Thyroid gland (tissue), 4 donors: ENCODE data around the gene CALD1. TPM values are rescaled to one million over a fixed set of nuclear protein-coding genes. Genes with fewer than 3 reads are reported as not detected.
A peak's percentile ranks its signal among the peaks of the same experiment; 100 is the strongest.

Experiments used
- DNase-seq, 2 donors: peaks; one replicate each; pipeline ENCODE4 v3.0.0-alpha.2; 2019
- H3K27ac ChIP-seq, 3 donors: fragments of 200-600 bp; sonication (generic); 1 replicate in 2 of 3; 2 replicates in 1 of 3; pipeline ENCODE4 v1.5.1; 2016 to 2019; ENCODE audit warnings: mild to moderate bottlenecking in 1 of 3, moderate library complexity in 1 of 3
- H3K27me3 ChIP-seq: fragments of 200-600 bp; sonication (generic); one replicate; pipeline ENCODE4 v1.5.1; 2019
- H3K36me3 ChIP-seq, 2 donors: fragments of 200-600 bp; sonication (generic); one replicate each; pipeline ENCODE4 v1.5.1; 2016 to 2019
- H3K4me1 ChIP-seq, 2 donors: fragments of 200-600 bp; sonication (generic); one replicate each; pipeline ENCODE4 v1.5.1; 2017 to 2019
- H3K4me3 ChIP-seq, 3 donors: fragments of 200-600 bp; sonication (generic); replicated peaks in 1 of 3; 1 replicate in 2 of 3; 2 replicates in 1 of 3; pipeline ENCODE4 v1.5.1; 2016; ENCODE audit warnings: mild to moderate bottlenecking in 1 of 3
- H3K9me3 ChIP-seq: fragments of 200-600 bp; sonication (generic); one replicate; pipeline ENCODE4 v1.5.1; 2017
- POLR2A ChIP-seq, 2 donors: fragments of 450-650 bp; IDR thresholded peaks; one replicate each; pipeline ENCODE4 v1.6.1; 2017; ENCODE audit warnings: antibody characterized with exemption in 2 of 2, mild to moderate bottlenecking in 2 of 2, moderate library complexity in 1 of 2
- WGBS, 2 donors: methylation state at CpG; one replicate each; pipeline ENCODE4 v1.1.5; 2017; 5-methylcytosine and 5-hydroxymethylcytosine counted together
- intact Hi-C: fragments of 100-400 bp; cut with DNase I; formaldehyde crosslinking; loops from one replicate; pipeline ENCODE4 v1.15.1; 2023
- total RNA-seq, 4 donors: library from RNA; depleted of rRNA; stranded (reverse); fragments of >200 nt; gene quantifications; one replicate each; pipeline ENCODE4 v1.2.3, GENCODE V29; 2016
- TF ChIP-seq, protein P1 (sequence below), 6 experiments: fragments of 200-600 bp in 3 of 6; fragments of 450-650 bp in 3 of 6; sonication (generic) in 3 of 6; IDR thresholded peaks; one replicate each; pipeline ENCODE4 v1.5.1; 2016 to 2019; ENCODE audit warnings: antibody characterized with exemption in 6 of 6, mild to moderate bottlenecking in 2 of 6, inconsistent platforms in 1 of 6, moderate library complexity in 1 of 6

CALD1 gene
- total RNA-seq, 4 donors from 2014 or later, result 141 to 223 (median 169) TPM

- peaks cover 0 to 10% of the 10 kb centered on the region in 2 donors for H3K4me1 ChIP-seq
Observed at GRCh38 chr7:134865001-134865845, 85.8 kb downstream of the CALD1 start.

GRCh38 chr7:134866617-134867016 is 87.2 kb downstream of the CALD1 start:
- intact Hi-C loops, result no loop called here
- Histone ChIP-seq H3K4me3 (no peak overlapping the region), H3K36me3 (no peaks in the 10 kb centered on the region), H3K27ac (peak overlapping the region; percentile 24 to 45 (median 39)), H3K4me1 (peaks cover 0 to 10% of the 10 kb centered on the region in 2 donors), H3K9me3 (no peaks in the 10 kb centered on the region), H3K27me3 (no peaks in the 10 kb centered on the region)
- no peak for DNase-seq
- WGBS, 2 donors, result 57 to 61% methylated on average over 8 of the region's 8 CpGs
- no peak for TF ChIP-seq POLR2A (IDR thresholded peaks at IDR 0.05)
- TF ChIP-seq, protein P1, sequence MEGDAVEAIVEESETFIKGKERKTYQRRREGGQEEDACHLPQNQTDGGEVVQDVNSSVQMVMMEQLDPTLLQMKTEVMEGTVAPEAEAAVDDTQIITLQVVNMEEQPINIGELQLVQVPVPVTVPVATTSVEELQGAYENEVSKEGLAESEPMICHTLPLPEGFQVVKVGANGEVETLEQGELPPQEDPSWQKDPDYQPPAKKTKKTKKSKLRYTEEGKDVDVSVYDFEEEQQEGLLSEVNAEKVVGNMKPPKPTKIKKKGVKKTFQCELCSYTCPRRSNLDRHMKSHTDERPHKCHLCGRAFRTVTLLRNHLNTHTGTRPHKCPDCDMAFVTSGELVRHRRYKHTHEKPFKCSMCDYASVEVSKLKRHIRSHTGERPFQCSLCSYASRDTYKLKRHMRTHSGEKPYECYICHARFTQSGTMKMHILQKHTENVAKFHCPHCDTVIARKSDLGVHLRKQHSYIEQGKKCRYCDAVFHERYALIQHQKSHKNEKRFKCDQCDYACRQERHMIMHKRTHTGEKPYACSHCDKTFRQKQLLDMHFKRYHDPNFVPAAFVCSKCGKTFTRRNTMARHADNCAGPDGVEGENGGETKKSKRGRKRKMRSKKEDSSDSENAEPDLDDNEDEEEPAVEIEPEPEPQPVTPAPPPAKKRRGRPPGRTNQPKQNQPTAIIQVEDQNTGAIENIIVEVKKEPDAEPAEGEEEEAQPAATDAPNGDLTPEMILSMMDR (IDR thresholded peaks at IDR 0.05), result no peak

More at GRCh38 chr7:134865001-134865845, 85.8 kb downstream of the CALD1 start:
- no peak for DNase-seq
- Histone ChIP-seq H3K9me3 (no peaks in the 10 kb centered on the region), H3K27ac (peak overlapping the region in 2 of 3 donors; percentile 39 to 45), H3K27me3 (no peaks in the 10 kb centered on the region), H3K4me3 (peak overlapping the region in 1 of 3 donors; percentile 6), H3K36me3 (no peaks in the 10 kb centered on the region)
- 46 to 50% methylated on average over 9 of the region's 9 CpGs for whole genome bisulfite sequencing, 2 donors
- intact Hi-C loops, result no loop called here
- no peak for TF ChIP-seq POLR2A (IDR thresholded peaks at IDR 0.05)
- TF ChIP-seq, protein P1 (IDR thresholded peaks at IDR 0.05), result no peak

GRCh38 chr7:134870156-134870555 is 90.7 kb downstream of the CALD1 start:
- no peak for TF ChIP-seq POLR2A (IDR thresholded peaks at IDR 0.05)
- TF ChIP-seq, protein P1 (IDR thresholded peaks at IDR 0.05), result no peak
- H3K27me3 ChIP-seq, result no peaks in the 10 kb centered on the region
- intact Hi-C loops, result no loop called here
- peaks cover 0 to 17% of the 10 kb centered on the region in 2 donors for H3K4me1 ChIP-seq
- no peaks in the 10 kb centered on the region for H3K36me3 ChIP-seq
- WGBS, 2 donors, result 94 to 95% methylated on average over 5 of the region's 5 CpGs
- no peak overlapping the region for H3K27ac ChIP-seq
- no peak for DNase-seq
- H3K4me3 ChIP-seq, result no peak overlapping the region
- no peaks in the 10 kb centered on the region for H3K9me3 ChIP-seq

DNA sequence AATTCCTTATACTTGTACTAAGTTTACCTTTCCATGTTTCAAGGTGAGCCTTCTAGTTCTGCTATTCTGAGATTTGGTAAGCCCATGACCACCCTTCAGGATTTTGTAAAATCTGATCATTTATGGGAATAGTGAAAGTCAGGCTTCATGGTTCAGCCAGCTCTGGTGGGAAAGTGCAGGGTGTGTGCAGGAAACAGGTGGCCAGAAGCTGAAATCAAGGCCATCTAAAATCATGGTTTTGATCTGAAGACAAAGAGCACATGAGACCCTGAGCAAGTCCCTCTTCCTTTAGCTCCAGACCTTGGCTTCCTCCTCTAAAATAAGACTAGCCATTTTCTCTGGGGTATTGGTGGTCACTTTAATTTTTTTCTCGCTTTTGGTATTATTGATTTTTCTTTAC is 91.3 kb downstream of the CALD1 start:
- WGBS, 2 donors, result 83 to 90% methylated on average over 1 of the region's 1 CpG
- intact Hi-C loops, result no loop called here
- no peak for DNase-seq
- H3K4me3 ChIP-seq, result no peak overlapping the region
- peaks cover 0 to 17% of the 10 kb centered on the region in 2 donors for H3K4me1 ChIP-seq
- H3K9me3 ChIP-seq, result no peaks in the 10 kb centered on the region
- no peaks in the 10 kb centered on the region for H3K36me3 ChIP-seq
- no peak overlapping the region for H3K27ac ChIP-seq
- TF ChIP-seq, protein P1 (IDR thresholded peaks at IDR 0.05), result no peak
- TF ChIP-seq POLR2A (IDR thresholded peaks at IDR 0.05), result no peak
- no peaks in the 10 kb centered on the region for H3K27me3 ChIP-seq

DNA sequence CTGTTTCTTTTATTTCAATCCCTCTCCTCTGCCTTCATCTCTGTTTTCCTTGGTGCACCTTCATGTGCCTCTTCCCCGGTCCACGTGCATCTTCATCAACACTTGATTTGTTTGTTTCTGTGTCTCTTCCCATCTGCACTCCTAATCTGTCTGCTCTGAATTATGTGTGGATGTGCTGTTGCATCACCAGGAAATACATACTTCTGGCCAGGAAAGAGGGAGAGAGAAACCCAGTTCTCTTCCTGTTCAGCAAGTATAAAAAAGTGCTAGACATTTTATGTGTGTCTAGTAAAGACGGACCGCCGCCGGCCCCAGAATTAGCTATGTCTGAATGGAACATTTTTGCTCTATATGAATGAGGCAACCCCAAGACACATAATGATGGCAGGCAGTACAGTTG is 93.8 kb downstream of the CALD1 start:
- TF ChIP-seq, protein P1 (IDR thresholded peaks at IDR 0.05), result no peak
- TF ChIP-seq POLR2A (IDR thresholded peaks at IDR 0.05), result no peak
- Histone ChIP-seq H3K9me3 (no peaks in the 10 kb centered on the region), H3K4me1 (peaks cover 0 to 7% of the 10 kb centered on the region in 2 donors), H3K36me3 (no peaks in the 10 kb centered on the region), H3K4me3 (no peak overlapping the region), H3K27me3 (no peaks in the 10 kb centered on the region), H3K27ac (peak overlapping the region in 2 of 3 donors; percentile 3 to 7)
- WGBS, 2 donors, result 75 to 81% methylated on average over 6 of the region's 6 CpGs
- DNase-seq, result no peak
- intact Hi-C loops, result no loop called here
